GM19452 (cell line): ENCODE data around the gene ZACN.

ENCODE experiments used
- ATAC-seq: cut with Tn5 transposase; IDR thresholded peaks from one replicate; pipeline ENCODE4 v1.9.1; 2021; ENCODE audit not compliant: unreplicated experiment

The ZACN gene

GRCh38 chr17:76081295-76082210 lies 2.6 kb downstream of the ZACN start:
- ATAC-seq, result no peak

- ATAC-seq, result no peak
These were observed 3.6 kb downstream of the ZACN start for GRCh38 chr17:76082326-76083251.

GRCh38 chr17:76083536-76084182 lies 4.7 kb downstream of the ZACN start:
- ATAC-seq, result no peak

- no peak for ATAC-seq
These were observed 6.2 kb downstream of the ZACN start for GRCh38 chr17:76085066-76085730.

- ATAC-seq, result no peak
These were observed 6.9 kb downstream of the ZACN start for GRCh38 chr17:76085731-76086366.

GRCh38 chr17:76086384-76086783 lies 7.4 kb downstream of the ZACN start:
- no peak for ATAC-seq

GRCh38 chr17:76087531-76087930 lies 8.5 kb downstream of the ZACN start:
- ATAC-seq, result no peak

GRCh38 chr17:76088041-76088867 lies 9.3 kb downstream of the ZACN start:
- ATAC-seq, result no peak

GRCh38 chr17:76088868-76089576 lies 10.0 kb downstream of the ZACN start:
- ATAC-seq, result no peak

- no peak for ATAC-seq
These were observed 10.9 kb downstream of the ZACN start for GRCh38 chr17:76089680-76090516.

- ATAC-seq, result no peak
These were observed 11.6 kb downstream of the ZACN start for GRCh38 chr17:76090517-76091129.

GRCh38 chr17:76091526-76092286 lies 12.7 kb downstream of the ZACN start:
- ATAC-seq, result no peak

GRCh38 chr17:76092526-76093413 lies 13.8 kb downstream of the ZACN start:
- ATAC-seq, result no peak

- no peak for ATAC-seq
These were observed 15.1 kb downstream of the ZACN start for GRCh38 chr17:76094046-76094445.

- no peak for ATAC-seq
These were observed 17.0 kb downstream of the ZACN start for GRCh38 chr17:76095943-76096342.
